Measurements from ENCODE around the gene MCTP1. TPM values are rescaled to one million over a fixed set of nuclear protein-coding genes. Genes with fewer than 3 reads are reported as not detected.

Gene MCTP1
- total and polyA plus RNA-seq, 10 of the 15 experiments (the other 5 are each of a cell fraction or from before 2014, with no cell fraction given), result 12.6 to 45.9 (median 18.8) TPM

DNA sequence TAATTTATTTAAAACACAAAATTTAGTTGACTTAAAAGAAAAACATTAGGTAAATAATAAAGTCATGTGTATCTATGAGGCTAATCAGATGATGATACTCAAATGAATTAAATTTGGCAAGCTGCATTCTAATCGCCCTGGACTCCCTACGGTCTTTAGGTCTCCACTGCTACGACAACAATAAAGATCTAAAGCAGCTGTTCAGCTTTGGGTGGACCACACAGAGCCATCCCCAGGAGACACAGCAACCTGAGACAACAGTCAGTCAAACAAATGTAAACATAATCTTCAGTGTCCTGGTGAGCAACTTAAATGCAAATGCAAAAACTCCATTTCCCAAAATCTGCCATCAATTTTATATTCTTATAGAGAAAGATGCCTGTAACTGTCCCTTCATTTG, 65.5 kb downstream of the MCTP1 start (continued):
- TF ChIP-seq CHD1 (IDR thresholded peaks at IDR 0.05; ENCODE audit: low read depth, low read length) (no peak), SPI1 (IDR thresholded peaks at IDR 0.05; ENCODE audit: borderline replicate concordance, insufficient read depth, low read depth, low read length) (no peak), NBN (IDR thresholded peaks at IDR 0.05) (no peak), ZNF207 (IDR thresholded peaks at IDR 0.05; ENCODE audit: borderline replicate concordance) (no peak)

DNA sequence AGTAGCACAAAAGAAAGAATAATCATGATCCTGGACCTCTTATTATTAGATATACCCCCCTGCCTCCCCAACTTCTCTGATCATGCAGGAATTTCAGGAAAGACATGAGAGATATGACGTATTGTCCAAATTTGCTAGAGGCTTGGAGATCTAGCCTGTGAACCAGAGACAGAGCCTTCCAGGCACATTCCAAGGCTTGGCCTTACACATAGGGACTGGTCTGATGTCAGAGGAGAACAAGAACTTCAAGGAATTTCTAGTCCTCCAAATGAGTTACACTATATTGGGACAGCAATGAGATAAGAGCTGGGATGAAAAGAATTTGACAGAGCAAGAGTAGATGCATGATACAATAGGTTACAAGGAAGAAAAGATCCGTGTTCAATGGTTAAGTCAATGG, 67.0 kb downstream of the MCTP1 start:
- Histone ChIP-seq H3K4me2 (ENCODE audit: control insufficient read depth, insufficient read depth) (no peak overlapping the region), H3K9ac (ENCODE audit: control insufficient read depth, insufficient read depth, low read length) (no peak overlapping the region), H3K9me3 (replicated peaks; ENCODE audit: control insufficient read depth, insufficient read depth, low read length) (no peaks in the 10 kb centered on the region), H4K20me1 (ENCODE audit: control insufficient read depth, insufficient read depth) (no peaks in the 10 kb centered on the region), H3K4me1 (ENCODE audit: control insufficient read depth, insufficient read depth, low read length) (no peaks in the 10 kb centered on the region), H2AFZ (ENCODE audit: control insufficient read depth, low read depth, low read length) (no peak overlapping the region), H3K4me3 (no peak overlapping the region), H3K79me2 (ENCODE audit: control insufficient read depth, insufficient read depth, low read length) (no peaks in the 10 kb centered on the region), H3K27ac (ENCODE audit: control insufficient read depth, insufficient read depth) (no peak overlapping the region), H3K27me3 (replicated peaks in 1 of 2; ENCODE audit: control insufficient read depth in 2 of 2, insufficient read depth in 2 of 2, low read length in 1 of 2) (no peaks in the 10 kb centered on the region), H3K36me3 (ENCODE audit: control insufficient read depth in 2 of 2, insufficient read depth in 2 of 2, low read length in 1 of 2) (no peaks in the 10 kb centered on the region)
- no peak for FAIRE-seq
- POLR2A ChIA-PET, result no interaction called here
- DNase-seq (ENCODE audit: low read depth, low spot score), result no peak
- RAD21 ChIA-PET (ENCODE audit: unreplicated experiment), result no interaction called here
- no peak for ATAC-seq
- in situ Hi-C loops (cut with MboI) (no loop called here), intact Hi-C loops (cut with micrococcal nuclease; ENCODE audit: unreplicated experiment) (no loop called here)
- BruUV-seq (replicated peaks), result no TSS peak
- SMC1A ChIA-PET (ENCODE audit: uncharacterized antibody, unreplicated experiment), result no interaction called here
- WGBS (ENCODE audit: insufficient coverage, insufficient replicate concordance, low lambda C conversion rate, missing lambda C conversion rate), result 0% methylated on average over 2 of the region's 2 CpGs
- CTCF ChIA-PET, result no interaction called here
- no peak for TF ChIP-seq BCL11A (IDR thresholded peaks at IDR 0.05; ENCODE audit: low read depth, low read length)
- TF ChIP-seq BACH1 (IDR thresholded peaks at IDR 0.05; ENCODE audit: borderline replicate concordance), result no peak
- no peak for TF ChIP-seq YBX1 (IDR thresholded peaks at IDR 0.05)
- TF ChIP-seq CBFB (IDR thresholded peaks at IDR 0.05; ENCODE audit: low read depth), result no peak
- no peak for TF ChIP-seq EP300 (IDR thresholded peaks at IDR 0.05; ENCODE audit: borderline replicate concordance in 1 of 2, control insufficient read depth in 1 of 2, low read depth in 2 of 2, low read length in 2 of 2)

All from GM12878 (cell line).